Measurements from ENCODE around the gene IRF6.

The IRF6 gene

DNA sequence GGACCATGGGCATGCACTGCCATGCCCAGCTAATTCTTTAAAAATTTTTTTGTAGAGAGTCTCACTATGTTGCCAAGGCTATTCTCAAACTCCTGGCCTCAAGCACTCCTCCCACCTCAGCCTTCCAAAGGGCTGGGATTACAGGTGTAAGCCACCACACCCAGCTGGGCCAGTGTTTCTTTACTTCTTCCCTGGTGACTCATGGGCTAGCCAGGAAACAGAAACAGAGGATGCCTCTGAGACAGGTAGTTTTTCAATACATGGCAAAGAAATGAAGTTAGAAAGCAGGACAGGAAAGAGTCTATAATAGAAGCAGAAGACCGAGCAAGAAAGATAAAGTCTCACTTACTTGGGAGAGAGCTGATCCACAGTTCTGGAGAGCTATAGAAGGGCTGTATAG is 14.0 kb downstream of the IRF6 start:
- TF ChIP-seq, protein P1, sequence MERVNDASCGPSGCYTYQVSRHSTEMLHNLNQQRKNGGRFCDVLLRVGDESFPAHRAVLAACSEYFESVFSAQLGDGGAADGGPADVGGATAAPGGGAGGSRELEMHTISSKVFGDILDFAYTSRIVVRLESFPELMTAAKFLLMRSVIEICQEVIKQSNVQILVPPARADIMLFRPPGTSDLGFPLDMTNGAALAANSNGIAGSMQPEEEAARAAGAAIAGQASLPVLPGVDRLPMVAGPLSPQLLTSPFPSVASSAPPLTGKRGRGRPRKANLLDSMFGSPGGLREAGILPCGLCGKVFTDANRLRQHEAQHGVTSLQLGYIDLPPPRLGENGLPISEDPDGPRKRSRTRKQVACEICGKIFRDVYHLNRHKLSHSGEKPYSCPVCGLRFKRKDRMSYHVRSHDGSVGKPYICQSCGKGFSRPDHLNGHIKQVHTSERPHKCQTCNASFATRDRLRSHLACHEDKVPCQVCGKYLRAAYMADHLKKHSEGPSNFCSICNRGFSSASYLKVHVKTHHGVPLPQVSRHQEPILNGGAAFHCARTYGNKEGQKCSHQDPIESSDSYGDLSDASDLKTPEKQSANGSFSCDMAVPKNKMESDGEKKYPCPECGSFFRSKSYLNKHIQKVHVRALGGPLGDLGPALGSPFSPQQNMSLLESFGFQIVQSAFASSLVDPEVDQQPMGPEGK (CRISPR knock-in tag; IDR thresholded peaks at IDR 0.05; ENCODE audit: borderline replicate concordance), result no peak
- TF ChIP-seq, protein P2, sequence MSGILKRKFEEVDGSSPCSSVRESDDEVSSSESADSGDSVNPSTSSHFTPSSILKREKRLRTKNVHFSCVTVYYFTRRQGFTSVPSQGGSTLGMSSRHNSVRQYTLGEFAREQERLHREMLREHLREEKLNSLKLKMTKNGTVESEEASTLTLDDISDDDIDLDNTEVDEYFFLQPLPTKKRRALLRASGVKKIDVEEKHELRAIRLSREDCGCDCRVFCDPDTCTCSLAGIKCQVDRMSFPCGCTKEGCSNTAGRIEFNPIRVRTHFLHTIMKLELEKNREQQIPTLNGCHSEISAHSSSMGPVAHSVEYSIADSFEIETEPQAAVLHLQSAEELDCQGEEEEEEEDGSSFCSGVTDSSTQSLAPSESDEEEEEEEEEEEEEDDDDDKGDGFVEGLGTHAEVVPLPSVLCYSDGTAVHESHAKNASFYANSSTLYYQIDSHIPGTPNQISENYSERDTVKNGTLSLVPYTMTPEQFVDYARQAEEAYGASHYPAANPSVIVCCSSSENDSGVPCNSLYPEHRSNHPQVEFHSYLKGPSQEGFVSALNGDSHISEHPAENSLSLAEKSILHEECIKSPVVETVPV (CRISPR knock-in tag; IDR thresholded peaks at IDR 0.05), result no peak
- TF ChIP-seq, protein P3, sequence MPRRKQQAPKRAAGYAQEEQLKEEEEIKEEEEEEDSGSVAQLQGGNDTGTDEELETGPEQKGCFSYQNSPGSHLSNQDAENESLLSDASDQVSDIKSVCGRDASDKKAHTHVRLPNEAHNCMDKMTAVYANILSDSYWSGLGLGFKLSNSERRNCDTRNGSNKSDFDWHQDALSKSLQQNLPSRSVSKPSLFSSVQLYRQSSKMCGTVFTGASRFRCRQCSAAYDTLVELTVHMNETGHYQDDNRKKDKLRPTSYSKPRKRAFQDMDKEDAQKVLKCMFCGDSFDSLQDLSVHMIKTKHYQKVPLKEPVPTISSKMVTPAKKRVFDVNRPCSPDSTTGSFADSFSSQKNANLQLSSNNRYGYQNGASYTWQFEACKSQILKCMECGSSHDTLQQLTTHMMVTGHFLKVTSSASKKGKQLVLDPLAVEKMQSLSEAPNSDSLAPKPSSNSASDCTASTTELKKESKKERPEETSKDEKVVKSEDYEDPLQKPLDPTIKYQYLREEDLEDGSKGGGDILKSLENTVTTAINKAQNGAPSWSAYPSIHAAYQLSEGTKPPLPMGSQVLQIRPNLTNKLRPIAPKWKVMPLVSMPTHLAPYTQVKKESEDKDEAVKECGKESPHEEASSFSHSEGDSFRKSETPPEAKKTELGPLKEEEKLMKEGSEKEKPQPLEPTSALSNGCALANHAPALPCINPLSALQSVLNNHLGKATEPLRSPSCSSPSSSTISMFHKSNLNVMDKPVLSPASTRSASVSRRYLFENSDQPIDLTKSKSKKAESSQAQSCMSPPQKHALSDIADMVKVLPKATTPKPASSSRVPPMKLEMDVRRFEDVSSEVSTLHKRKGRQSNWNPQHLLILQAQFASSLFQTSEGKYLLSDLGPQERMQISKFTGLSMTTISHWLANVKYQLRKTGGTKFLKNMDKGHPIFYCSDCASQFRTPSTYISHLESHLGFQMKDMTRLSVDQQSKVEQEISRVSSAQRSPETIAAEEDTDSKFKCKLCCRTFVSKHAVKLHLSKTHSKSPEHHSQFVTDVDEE (CRISPR knock-in tag; IDR thresholded peaks at IDR 0.05), result no peak
- TF ChIP-seq, protein P4, sequence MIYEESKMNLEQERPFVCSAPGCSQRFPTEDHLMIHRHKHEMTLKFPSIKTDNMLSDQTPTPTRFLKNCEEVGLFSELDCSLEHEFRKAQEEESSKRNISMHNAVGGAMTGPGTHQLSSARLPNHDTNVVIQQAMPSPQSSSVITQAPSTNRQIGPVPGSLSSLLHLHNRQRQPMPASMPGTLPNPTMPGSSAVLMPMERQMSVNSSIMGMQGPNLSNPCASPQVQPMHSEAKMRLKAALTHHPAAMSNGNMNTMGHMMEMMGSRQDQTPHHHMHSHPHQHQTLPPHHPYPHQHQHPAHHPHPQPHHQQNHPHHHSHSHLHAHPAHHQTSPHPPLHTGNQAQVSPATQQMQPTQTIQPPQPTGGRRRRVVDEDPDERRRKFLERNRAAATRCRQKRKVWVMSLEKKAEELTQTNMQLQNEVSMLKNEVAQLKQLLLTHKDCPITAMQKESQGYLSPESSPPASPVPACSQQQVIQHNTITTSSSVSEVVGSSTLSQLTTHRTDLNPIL (CRISPR knock-in tag; IDR thresholded peaks at IDR 0.05; ENCODE audit: low read depth), result no peak
- TF ChIP-seq ESRRG (CRISPR knock-in tag; IDR thresholded peaks at IDR 0.05) (no peak), SNAI2 (CRISPR knock-in tag; IDR thresholded peaks at IDR 0.05) (no peak), CSDC2 (CRISPR knock-in tag; IDR thresholded peaks at IDR 0.05) (no peak), PPARA (CRISPR knock-in tag; IDR thresholded peaks at IDR 0.05; ENCODE audit: borderline replicate concordance) (no peak), ZFP3 (CRISPR knock-in tag; IDR thresholded peaks at IDR 0.05) (no peak), ISL1 (CRISPR knock-in tag; IDR thresholded peaks at IDR 0.05) (no peak), ZNF70 (CRISPR knock-in tag; IDR thresholded peaks at IDR 0.05) (no peak), GLIS3 (CRISPR knock-in tag; IDR thresholded peaks at IDR 0.05) (no peak), RARB (CRISPR knock-in tag; IDR thresholded peaks at IDR 0.05) (no peak), OSR1 (CRISPR knock-in tag; IDR thresholded peaks at IDR 0.05) (no peak), BACH2 (CRISPR knock-in tag; IDR thresholded peaks at IDR 0.05; ENCODE audit: borderline replicate concordance) (no peak), TOX (CRISPR knock-in tag; IDR thresholded peaks at IDR 0.05; ENCODE audit: borderline replicate concordance) (no peak)
- TF ChIP-seq, protein P5, sequence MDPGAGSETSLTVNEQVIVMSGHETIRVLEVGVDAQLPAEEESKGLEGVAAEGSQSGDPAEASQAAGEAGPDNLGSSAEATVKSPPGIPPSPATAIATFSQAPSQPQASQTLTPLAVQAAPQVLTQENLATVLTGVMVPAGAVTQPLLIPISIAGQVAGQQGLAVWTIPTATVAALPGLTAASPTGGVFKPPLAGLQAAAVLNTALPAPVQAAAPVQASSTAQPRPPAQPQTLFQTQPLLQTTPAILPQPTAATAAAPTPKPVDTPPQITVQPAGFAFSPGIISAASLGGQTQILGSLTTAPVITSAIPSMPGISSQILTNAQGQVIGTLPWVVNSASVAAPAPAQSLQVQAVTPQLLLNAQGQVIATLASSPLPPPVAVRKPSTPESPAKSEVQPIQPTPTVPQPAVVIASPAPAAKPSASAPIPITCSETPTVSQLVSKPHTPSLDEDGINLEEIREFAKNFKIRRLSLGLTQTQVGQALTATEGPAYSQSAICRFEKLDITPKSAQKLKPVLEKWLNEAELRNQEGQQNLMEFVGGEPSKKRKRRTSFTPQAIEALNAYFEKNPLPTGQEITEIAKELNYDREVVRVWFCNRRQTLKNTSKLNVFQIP (CRISPR knock-in tag; IDR thresholded peaks at IDR 0.05; ENCODE audit: borderline replicate concordance, low read depth), result no peak
- no peak for ATAC-seq

DNA sequence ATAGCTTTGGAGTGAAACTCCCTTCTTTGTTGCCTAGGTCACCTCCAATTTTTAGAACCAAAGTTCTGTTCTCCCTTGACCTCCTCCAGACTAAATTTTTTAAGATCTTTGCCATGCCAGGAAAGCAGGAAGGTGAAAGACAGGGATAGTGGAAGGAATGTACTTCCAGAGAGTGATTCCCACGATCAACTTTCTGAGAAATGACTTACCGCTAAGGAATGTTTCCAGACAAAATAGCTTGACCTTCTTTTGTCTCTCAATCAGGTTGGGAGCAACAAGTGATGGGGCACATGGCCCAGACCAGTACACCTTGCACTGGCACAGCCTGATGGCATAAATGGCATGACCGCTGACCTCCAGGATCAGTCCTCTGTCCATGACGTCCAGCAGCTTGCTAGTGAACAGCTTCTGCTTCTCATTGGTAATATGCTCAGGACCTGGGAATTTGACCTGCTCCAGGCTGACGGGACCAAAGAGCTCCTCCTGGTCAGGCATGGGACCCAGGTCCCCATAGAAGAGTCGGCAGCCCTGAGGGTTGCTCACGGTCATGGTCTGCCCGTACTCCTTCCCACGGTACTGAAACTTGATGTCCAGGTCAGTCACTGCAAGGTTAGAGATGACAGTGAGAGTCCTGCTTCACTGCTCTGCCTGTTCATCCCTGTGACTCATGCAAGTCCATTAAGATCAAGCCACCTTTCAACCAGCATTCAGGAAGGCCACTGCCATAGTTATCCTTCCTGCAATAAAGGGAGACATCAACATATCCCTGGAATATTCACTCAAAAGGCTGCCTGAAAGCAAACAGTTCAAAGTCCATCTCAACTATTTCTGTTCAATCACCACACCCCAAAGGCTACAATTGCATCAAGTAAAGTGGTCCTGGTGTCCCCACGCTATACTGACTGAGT is 15.4 kb downstream of the IRF6 start:
- peak; percentile 61 for ATAC-seq
- TF ChIP-seq ZNF70 (CRISPR knock-in tag; IDR thresholded peaks at IDR 0.05), result no peak
- TF ChIP-seq, protein P4 (CRISPR knock-in tag; IDR thresholded peaks at IDR 0.05; ENCODE audit: low read depth), result no peak
- TF ChIP-seq ZNF8 (CRISPR knock-in tag; IDR thresholded peaks at IDR 0.05), result no peak
- no peak for TF ChIP-seq OSR1 (CRISPR knock-in tag; IDR thresholded peaks at IDR 0.05)
- TF ChIP-seq BACH2 (CRISPR knock-in tag; IDR thresholded peaks at IDR 0.05; ENCODE audit: borderline replicate concordance), result no peak
- TF ChIP-seq, protein P3 (CRISPR knock-in tag; IDR thresholded peaks at IDR 0.05), result no peak
- no peak for TF ChIP-seq CSDC2 (CRISPR knock-in tag; IDR thresholded peaks at IDR 0.05)
- no peak for TF ChIP-seq TCF4 (CRISPR knock-in tag; IDR thresholded peaks at IDR 0.05; ENCODE audit: borderline replicate concordance)
- TF ChIP-seq SNAI2 (CRISPR knock-in tag; IDR thresholded peaks at IDR 0.05), result no peak
- TF ChIP-seq ZFP30 (CRISPR knock-in tag; IDR thresholded peaks at IDR 0.05), result no peak
- no peak for TF ChIP-seq RARB (CRISPR knock-in tag; IDR thresholded peaks at IDR 0.05)
- TF ChIP-seq, protein P2 (CRISPR knock-in tag; IDR thresholded peaks at IDR 0.05), result no peak
- TF ChIP-seq, protein P5 (CRISPR knock-in tag; IDR thresholded peaks at IDR 0.05; ENCODE audit: borderline replicate concordance, low read depth), result no peak

Measured in SK-N-SH treated with all-trans-retinoic acid at 6 μM for 48 hours (cell line).